ENCODE measurements around the gene CYP2R1.
"Not testable (repeated sequence)": the region's sequence is repeated elsewhere in the genome, so short reads cannot be mapped to it uniquely, and the experiment has no call there.

Gene CYP2R1

DNA sequence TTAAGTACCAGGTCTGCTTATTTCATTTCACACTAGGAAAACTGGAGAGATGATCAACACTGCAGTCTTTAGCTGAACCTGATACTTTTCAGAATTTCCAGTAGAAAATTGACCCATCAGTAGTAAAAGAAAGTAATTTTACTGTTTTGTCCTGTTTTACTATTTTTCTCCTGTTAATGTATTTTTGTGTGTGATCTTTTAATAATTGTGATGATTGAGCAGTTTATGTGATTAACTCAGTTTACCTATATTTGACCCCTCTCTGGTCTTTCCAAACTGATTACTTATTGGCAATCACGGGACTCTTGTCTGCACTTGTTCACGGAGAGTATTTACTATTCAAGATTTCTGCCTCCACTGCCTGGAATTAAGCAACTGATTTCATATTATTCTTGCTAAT lies 546 bp upstream of the CYP2R1 start:
- in situ Hi-C loops (cut with MboI; ENCODE audit: low sequenced_read_pairs): no loop called here

DNA sequence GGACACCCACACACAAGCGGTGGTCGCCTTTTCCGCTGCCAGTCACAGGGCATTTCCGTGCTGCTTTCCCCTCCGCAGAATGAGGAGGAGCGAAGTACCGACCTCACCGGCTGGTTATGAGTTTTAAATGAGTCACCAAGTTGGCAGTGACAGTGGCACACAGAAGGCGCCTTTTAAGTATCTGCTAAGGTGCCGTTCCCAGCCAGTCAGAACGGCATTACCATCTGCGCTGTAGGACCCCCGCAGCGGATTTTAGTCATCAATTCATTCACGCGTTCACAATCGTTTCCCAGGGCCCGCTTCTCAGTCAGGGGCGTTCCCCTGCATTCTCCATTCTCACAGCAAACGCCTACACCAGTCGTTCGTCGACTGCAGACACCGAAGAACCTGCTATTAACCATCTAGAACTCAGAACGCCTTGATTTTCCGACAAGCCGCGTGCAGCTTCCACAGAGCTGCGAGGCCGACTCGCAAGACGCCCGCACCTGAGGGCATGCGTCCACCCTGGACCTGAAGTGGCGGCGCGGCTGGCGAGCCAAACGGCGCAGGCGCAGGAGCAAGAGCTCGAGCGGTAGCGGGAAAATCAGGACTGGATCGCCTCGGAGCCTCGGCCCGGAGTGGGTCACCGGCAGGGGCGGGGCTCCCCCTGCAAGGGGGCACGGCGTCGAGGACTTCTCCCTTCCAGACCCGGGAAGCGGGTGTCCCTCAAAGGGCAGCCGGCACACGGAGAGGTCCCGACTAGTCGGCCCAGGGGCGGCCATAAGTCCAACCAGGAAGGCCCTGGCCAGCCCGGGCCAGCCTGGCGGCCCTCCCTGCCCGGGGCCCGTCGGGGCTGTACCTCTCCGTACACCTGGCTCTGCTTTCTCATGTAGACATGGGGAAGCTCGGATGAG lies 642 bp downstream of the CYP2R1 start:
- in situ Hi-C loops (cut with MboI; ENCODE audit: low sequenced_read_pairs): no loop called here

DNA sequence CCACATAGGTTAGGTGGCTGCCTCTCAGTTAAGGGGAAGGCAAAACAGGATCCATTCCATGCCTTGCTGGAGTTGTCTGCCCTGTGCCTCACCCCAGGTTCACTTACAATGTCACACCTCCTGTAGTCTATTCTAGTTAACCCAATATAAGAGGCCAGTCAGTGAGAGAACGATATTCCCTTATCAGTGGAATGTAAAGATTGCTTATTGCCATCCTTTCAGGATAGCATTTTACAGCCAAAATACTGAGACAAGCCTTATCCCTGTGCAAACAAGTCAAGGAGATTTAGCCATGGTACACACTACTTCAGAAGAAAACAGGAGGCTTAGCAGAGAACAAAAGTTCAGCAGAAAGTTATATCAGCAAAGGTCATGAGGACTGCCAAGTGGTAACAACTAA lies 5.5 kb downstream of the CYP2R1 start:
- in situ Hi-C loops (cut with MboI; ENCODE audit: low sequenced_read_pairs): no loop called here

DNA sequence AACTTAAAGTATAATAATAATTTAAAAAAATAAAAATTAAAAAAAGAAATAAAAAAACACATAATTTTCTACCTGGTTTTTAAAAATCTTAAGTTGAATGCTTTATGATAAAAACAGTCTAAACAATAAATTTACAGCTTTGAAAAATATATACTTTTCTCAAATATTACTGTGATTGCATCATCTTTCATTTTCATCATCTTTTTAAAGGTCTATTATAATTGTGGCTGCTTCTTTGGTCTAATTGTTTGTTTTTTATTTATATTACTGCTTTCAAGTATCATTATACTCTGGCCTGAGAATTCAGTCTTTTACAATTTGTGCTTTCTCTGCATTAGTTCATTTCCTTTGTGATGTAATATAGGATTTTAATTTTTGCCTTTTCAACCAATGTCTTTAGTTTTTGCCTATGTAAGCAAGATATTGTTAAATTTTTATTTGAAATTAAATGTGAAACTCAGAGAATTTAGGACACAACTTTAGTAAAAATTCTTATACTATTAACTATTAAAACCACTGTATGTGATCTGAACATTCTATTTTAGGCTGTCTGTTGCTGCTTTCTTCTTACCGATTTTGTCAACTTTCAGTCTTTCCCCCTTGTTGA lies 7.3 kb downstream of the CYP2R1 start:
- in situ Hi-C loops (cut with MboI; ENCODE audit: low sequenced_read_pairs): no loop called here

DNA sequence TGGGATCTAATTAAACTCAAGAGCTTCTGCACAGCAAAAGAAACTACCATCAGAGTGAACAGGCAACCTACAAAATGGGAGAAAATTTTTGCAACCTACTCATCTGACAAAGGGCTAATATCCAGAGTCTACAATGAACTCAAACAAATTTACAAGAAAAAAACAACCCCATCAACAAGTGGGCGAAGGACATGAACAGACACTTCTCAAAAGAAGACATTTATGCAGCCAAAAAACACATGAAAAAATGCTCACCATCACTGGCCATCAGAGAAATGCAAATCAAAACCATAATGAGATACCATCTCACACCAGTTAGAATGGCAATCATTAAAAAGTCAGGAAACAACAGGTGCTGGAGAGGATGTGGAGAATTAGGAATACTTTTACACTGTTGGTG lies 8.3 kb downstream of the CYP2R1 start:
- in situ Hi-C loops (cut with MboI; ENCODE audit: low sequenced_read_pairs): not testable (repeated sequence)

DNA sequence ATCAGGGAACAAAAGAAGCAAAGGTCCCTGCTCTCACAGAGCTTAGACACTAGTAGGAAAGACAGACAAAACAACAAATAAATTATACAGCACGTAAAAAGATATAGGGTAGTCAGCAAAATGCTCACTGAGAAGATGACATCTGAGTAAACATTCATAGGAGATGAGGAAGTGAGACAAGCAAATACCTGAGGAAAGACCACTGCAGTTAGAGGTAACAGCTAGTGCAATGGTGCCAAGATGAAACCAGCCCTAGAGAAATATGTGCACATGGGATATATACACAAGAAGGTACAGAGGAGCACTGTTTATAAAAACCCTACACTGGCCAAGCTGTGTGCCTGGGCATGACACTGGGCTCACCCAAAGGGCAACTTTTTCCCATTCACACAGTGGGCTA lies 9.8 kb downstream of the CYP2R1 start:
- in situ Hi-C loops (cut with MboI; ENCODE audit: low sequenced_read_pairs): no loop called here

DNA sequence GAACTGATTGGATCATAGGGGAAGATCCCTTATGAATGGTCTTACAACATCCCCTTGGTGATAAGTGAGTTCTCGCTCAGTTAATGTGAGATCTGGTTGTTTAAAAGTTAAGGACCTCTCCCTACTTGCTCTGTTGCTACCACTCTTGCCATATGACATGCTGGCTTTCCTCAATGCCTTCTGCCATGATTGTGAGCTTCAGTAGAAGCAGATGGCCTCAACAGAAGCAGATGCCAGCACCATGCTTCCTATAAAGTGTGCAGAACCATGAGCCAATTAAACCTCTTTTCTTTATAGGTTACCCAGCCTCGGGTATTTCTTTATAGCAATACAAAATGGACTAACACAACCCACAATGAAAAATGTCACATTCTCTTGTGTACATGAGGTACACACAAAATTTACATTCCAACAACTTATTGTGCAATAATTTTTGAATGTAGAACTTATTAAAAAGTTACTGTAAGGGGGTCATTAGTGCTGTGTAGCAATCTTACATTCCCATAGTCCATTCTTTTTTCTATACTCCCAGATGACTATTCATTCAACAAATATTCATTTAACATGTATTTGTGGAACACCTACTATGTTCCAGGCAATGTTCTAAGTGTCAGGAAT lies 10.3 kb downstream of the CYP2R1 start:
- in situ Hi-C loops (cut with MboI; ENCODE audit: low sequenced_read_pairs): no loop called here

DNA sequence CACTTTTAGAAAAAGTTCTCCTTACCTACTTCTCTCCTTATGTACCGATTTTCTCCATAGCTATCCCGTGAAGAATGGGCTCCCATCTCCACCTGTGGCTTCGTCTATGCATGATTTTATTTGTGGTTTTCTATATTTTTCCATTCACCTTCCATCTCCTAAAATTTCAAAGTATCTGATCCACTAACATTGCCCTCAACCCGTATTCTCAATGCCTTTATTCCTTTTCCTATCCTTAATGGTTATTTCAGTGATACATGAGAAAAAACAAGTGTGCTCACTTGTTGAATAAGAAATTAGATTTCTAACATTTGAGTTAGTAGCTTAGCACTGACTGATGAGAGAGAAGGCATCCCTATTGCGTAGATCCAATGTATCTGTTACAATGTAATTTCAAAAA lies 16.9 kb downstream of the CYP2R1 start:
- in situ Hi-C loops (cut with MboI; ENCODE audit: low sequenced_read_pairs): no loop called here

DNA sequence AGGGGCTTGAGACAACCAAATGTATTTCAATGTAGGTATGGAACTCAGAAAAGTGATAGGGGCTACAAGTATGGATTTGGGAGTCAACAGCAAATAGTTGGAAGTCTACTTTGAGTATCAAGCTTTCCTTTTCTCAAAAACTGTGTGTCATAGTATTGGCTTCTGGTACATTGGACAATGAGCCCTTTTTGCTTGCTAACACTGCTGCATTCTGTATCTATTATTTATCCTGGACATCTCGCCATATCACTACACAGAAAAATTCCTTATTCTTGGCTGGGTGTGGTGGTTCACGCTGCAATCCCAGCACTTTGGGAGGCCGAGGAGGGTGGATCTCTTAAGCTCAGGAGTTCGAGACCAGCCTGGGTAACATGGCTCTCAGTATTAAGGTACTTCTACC lies 18.4 kb downstream of the CYP2R1 start:
- in situ Hi-C loops (cut with MboI; ENCODE audit: low sequenced_read_pairs): no loop called here

DNA sequence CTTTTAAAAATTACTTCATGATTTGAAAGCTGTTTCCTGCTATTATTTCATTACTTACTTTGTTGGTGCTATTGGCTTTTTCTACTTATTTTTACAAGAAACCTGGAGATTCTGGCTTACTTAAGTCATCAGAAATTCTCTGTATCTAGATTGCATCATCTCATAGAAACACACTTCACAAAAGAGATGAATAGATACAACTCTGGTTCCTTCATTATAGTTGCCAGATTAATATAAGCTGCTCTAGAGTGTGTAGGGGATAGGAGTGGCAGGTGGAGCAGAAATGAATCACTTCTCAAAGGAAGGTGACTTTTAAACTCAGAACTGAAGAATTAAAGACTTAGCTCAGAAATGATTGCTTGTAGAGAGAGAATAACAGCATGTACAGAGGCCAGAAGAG lies 20.0 kb downstream of the CYP2R1 start:
- in situ Hi-C loops (cut with MboI; ENCODE audit: low sequenced_read_pairs): no loop called here

DNA sequence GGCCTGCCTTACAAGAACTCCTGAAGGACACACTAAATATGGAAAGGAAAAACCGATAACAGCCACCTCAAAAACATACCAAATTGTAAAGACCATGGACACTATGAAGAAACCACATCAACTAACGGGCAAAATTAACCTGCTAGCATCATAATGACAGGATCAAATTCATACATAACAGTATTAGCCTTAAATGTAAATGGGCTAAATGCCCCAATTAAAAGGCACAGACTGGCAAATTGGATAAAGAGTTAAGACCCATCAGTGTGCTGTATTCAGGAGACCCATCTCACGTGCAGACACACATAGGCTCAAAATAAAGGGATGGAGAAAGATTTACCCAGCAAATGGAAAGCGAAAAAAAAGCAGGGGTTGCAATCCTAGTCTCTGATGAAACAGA lies 28.3 kb downstream of the CYP2R1 start:
- in situ Hi-C loops (cut with MboI; ENCODE audit: low sequenced_read_pairs): not testable (repeated sequence)

DNA sequence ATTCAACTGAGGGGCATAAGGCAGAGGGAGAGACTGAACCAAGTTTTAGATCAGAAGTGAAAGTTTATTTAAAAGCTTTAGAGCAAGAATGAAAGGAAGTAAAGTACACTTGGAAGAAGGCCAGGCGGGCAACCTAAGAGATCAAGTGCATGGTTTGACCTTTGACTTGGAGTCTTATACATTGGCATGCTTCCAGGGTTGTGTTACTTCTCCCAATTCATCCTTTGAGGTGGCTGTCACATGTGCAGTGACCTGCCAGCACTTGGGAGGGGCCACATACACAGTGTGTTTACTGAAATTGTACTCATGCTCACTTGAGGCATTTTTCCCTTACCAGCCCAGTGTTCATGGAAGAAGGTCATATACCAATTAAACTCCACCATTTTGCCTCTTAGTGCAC lies 30.4 kb downstream of the CYP2R1 start:
- in situ Hi-C loops (cut with MboI; ENCODE audit: low sequenced_read_pairs): no loop called here

DNA sequence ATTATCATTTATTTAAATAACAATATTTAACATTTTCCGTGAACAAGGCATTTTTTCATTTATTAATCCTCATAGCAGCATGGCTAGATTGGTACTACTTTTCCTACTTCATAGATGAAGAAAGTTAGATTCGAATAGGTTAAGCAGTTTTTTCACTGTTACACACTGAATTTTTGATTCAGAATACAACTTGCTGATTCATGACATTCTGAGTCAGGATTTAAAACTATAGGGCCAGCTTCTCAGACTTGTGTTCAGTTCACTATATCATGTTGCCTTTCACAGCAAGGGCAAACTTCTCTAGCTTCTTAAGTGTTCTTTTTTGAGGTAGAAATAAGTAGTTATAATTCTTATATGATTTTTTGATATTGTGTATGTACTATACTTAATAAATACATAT lies 31.5 kb downstream of the CYP2R1 start:
- in situ Hi-C loops (cut with MboI; ENCODE audit: low sequenced_read_pairs): no loop called here

DNA sequence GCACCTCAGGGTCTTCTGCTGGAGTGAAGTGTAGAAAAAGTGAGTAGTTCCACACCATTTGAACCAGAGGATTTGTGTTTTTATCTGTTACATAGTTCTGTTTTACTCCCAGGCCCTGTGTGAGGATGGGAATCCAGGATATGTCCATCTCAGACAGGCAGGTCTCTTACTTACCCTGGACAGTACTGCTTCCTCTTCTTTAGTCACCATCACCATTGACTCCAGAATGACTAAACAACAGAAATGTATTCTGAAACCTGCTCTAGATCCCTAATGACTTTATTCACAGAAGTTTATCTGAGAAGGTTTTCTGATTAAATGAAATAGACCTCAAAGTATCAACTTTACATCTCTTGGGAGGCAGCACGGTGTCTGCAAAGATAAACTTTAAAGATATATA lies 33.6 kb downstream of the CYP2R1 start:
- in situ Hi-C loops (cut with MboI; ENCODE audit: low sequenced_read_pairs): no loop called here

DNA sequence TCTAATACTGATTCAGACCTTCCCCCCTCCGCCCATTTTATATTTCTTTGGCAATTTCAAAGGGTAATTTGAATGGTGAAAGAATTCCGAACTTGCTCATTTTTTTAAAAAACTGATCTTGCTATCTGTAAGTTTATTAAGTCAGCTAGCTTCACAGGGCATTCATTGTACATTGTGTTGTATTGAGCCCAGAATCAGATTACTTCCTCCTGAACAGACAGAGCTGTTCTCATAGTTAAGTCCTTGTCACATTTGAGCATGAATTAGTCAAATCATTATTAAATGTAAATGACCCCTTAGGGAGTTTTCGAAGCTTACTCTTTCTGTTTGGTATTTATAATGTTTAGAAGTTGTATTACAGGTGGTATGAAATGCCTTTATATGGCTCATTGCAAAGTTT lies 34.4 kb downstream of the CYP2R1 start:
- in situ Hi-C loops (cut with MboI; ENCODE audit: low sequenced_read_pairs): no loop called here

DNA sequence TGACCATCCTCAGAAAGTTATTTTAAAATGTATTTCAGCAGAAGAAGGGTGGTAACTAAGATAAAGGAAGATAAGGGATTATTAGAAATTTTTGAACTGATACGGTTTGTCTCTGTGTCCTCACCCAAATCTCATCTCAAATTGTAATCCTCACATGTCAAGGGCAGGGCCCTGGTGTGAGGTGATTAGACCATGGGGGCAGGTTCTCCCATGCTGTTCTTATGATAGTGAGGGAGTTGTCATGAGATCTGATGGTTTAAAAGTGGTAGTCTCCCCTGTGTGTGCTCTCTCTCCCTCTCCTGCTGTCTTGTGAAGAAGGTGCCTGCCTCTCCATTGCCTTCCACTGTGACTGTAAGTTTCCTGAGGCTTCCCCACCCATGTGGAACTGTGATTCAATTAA lies 36.1 kb downstream of the CYP2R1 start:
- in situ Hi-C loops (cut with MboI; ENCODE audit: low sequenced_read_pairs): no loop called here

DNA sequence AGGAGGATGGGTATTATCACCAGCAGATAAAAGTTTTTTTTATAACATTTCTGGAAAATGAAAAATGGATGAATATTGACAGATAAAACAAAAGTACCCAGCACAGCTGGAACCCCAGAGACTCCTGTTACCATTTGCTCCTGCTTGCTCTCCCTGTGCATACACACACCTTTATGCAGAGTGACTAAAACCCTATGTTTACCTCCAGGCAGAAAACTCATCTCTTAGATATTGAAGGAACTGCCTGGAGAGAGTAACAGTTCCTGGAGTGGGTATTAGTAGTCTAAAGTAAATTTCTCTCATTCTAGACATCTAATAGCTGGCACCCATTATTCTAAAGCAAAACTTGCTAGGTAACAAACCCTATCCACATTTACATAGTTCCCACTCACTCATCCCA lies 38.0 kb downstream of the CYP2R1 start:
- in situ Hi-C loops (cut with MboI; ENCODE audit: low sequenced_read_pairs): no loop called here

DNA sequence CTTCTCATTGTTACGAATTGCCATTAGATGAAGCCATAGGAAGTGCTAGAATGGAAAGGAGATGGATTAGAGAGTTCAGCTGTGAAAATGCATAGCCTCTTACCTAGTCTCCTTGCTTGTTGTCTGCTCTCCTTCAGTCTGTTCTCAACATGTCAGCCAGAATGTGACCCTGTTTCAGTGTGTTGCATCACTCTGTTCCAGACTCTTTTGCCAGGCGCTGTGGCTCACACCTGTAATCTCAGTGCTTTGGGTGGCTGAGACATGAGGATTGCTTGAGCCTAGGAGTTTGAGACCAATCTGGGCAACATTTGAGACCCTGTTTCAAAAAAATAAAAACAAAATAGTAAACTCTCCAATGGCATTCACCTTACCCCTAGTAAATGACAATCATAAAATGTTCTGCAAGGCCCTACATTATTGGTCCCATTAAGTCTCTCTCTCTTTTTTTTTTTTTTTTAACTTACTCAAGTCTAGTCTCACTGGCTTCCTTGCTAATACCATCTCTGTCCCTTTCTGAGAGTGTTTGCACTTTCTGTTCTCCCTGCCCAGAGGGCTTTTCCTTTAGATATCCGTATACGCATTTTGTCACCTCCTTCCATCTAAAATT lies 39.4 kb downstream of the CYP2R1 start:
- in situ Hi-C loops (cut with MboI; ENCODE audit: low sequenced_read_pairs): no loop called here

DNA sequence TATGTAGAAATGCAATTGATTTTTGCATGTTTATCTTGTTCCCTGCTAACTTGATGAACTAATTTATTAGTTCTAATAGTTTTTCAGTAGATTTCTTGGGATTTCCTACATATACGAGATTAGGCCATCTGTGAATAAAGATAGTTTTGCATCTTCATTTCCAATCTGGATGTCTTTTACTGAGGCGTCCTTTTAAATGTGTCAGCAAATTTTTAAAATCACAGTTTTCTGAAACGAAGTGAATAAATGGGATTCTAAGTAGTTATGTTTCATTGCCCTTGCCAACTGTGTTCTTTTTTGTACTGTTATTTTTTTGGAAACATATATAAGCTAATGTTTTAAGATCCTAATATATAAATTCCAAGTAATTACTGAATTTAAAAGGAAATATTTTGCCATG lies 50.0 kb downstream of the CYP2R1 start:
- in situ Hi-C loops (cut with MboI; ENCODE audit: low sequenced_read_pairs): no loop called here

DNA sequence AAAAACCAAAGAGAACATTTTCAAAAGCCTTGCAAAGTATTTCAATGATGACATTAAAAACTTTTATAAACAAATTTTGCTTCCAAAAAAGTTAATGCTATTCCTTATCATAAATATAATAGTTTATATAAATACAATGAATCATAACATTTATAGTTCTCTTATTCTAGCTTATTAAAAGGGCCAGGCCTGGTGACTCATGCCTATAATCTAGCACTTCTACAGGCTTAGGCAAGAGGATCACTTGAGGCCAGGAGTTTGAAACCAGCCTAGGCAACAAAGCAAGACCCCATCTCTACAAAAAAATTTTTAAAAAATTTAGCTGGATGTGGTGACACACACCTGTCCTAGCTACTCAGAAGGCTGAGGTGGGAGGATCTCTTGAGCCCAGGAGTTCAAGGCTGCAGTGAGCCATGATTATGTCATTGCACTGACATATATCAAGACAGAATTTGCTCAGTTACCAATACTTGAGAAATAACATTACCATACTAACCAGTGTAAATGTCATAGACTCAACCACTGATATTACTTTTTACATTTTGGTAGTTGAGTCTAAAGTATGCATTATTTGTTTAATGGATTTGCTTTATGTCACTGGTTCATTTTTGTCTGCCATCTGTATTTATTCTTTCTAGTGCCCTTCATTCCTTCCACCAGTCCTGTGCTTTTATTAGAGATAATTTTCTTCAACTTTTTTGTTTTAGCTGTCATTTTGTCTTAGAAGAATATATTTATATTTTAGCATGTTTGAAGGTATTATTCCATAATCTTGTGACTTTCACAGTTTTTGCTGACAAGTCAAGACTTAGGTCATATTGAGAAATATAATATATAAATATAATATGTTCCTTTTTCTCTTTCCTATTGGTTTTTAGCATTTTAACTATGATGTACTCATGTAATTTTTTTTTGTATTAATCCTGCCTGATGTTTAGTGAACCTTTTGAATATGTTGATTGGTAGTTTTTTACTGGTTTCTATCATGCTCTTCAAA lies 56.2 kb downstream of the CYP2R1 start:
- in situ Hi-C loops (cut with MboI; ENCODE audit: low sequenced_read_pairs): no loop called here
